PFSK-1 (cell line): ENCODE data around the gene MRPL9.

Experiments
- FOXP2 ChIP-seq: optimal IDR thresholded peaks from 2 replicates; pipeline ENCODE3; 2011; ENCODE audit warnings: borderline replicate concordance, control low read depth, inconsistent platforms; ENCODE audit not compliant: insufficient read depth; ENCODE audit errors: extremely low read length, extremely low read depth
- POLR2AphosphoS5 ChIP-seq: IDR thresholded peaks from 2 replicates; pipeline ENCODE4 v1.6.1; 2012; ENCODE audit warnings: low read depth, mild to moderate bottlenecking, control low read depth, low read length, moderate library complexity
- REST ChIP-seq, 2 experiments: IDR thresholded peaks; 2 replicates each; pipeline versions ENCODE4 v1.6.1 to v1.8.0; 2011 to 2012; ENCODE audit warnings: low read depth in 2 of 2, low read length in 2 of 2, control low read depth in 1 of 2, inconsistent platforms in 1 of 2, mild to moderate bottlenecking in 1 of 2, moderate library complexity in 1 of 2; ENCODE audit not compliant: insufficient read depth in 1 of 2
- SIN3A ChIP-seq: IDR thresholded peaks from 2 replicates; pipeline ENCODE4 v1.6.1; 2012; ENCODE audit warnings: mild to moderate bottlenecking, low read length, moderate library complexity, borderline replicate concordance; ENCODE audit not compliant: insufficient read depth
- TAF1 ChIP-seq: IDR thresholded peaks from 2 replicates; pipeline ENCODE4 v1.6.1; 2012; ENCODE audit warnings: low read length, control low read depth, borderline replicate concordance; ENCODE audit not compliant: insufficient read depth

MRPL9 gene

GRCh38 chr1:151710187-151710840 lies 53.0 kb downstream of the MRPL9 start:
- TF ChIP-seq TAF1 (no peak), FOXP2 (no peak), POLR2AphosphoS5 (no peak), SIN3A (no peak), REST (IDR thresholded peaks at IDR 0.05; ENCODE audit: insufficient read depth in 1 of 2, low read depth in 2 of 2, low read length in 2 of 2) (no peak)
